Astrocyte (in vitro differentiated cells and primary cell): Measurements from ENCODE around the gene MEG3.

ENCODE experiments used
- CTCF ChIP-seq: IDR thresholded peaks from 2 replicates; pipeline ENCODE4 v1.5.1; 2011; ENCODE audit warnings: low read depth, mild to moderate bottlenecking, inconsistent platforms, low read length, moderate library complexity; ENCODE audit not compliant: insufficient read depth
- EZH2 ChIP-seq: IDR thresholded peaks from 2 replicates; pipeline ENCODE4 v1.6.1; 2012; ENCODE audit warnings: mild to moderate bottlenecking, low read length, inconsistent platforms; ENCODE audit not compliant: insufficient read depth

- no peak for TF ChIP-seq CTCF
- TF ChIP-seq EZH2, result no peak
Observed at GRCh38 chr14:100858838-100859220, 32.9 kb downstream of the MEG3 start.
